GM21528 (cell line): ENCODE measurements around the gene RGS6.

ENCODE experiments used
- ATAC-seq: cut with Tn5 transposase; IDR thresholded peaks from one replicate; pipeline ENCODE4 v1.9.1; 2021; ENCODE audit warnings: mild to moderate bottlenecking, moderate library complexity; ENCODE audit not compliant: unreplicated experiment, low FRiP score

The RGS6 gene

DNA sequence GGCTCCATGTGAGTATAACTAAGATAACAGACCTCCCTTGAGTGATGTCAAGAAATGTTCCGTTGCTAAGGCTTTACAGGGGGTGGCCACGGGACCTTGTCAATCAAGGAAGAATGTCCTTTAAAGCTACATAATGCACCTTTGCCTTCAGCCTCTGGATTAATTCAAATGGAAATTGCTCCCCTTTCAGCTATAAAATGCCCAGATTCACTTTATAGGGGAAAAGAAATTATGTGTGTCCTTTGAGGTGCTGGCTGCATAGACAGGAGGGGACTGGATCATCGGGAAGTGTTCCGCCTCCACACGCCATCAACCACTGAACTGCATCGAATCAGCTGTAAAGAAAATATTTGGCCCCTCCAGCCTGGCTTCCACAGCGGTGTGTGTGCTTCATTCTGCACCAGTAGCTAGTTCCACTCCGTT is 546.3 kb downstream of the RGS6 start:
- no peak for ATAC-seq

DNA sequence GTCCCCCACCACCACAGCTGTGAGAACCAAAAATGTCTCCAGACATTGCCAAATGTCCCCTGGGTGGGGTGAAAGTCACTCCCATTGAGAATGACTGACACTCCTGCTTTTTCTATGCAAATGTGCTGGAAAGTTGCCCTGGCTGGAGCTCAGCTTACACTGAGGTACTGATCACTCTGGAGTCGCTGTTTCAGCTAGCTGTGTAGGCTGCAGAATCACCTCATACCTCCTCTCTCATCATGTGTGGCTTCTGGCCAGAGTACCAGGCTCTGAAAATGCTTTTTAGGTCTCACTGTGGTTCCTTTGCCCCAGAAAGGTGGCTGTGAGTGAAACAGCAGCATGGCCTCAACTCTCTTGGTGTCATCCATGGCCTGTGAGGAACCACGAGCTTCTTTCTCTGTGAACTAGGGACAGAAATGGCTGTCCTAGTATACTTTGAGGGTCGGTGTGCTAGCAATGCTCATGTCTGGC is 547.3 kb downstream of the RGS6 start:
- no peak for ATAC-seq

DNA sequence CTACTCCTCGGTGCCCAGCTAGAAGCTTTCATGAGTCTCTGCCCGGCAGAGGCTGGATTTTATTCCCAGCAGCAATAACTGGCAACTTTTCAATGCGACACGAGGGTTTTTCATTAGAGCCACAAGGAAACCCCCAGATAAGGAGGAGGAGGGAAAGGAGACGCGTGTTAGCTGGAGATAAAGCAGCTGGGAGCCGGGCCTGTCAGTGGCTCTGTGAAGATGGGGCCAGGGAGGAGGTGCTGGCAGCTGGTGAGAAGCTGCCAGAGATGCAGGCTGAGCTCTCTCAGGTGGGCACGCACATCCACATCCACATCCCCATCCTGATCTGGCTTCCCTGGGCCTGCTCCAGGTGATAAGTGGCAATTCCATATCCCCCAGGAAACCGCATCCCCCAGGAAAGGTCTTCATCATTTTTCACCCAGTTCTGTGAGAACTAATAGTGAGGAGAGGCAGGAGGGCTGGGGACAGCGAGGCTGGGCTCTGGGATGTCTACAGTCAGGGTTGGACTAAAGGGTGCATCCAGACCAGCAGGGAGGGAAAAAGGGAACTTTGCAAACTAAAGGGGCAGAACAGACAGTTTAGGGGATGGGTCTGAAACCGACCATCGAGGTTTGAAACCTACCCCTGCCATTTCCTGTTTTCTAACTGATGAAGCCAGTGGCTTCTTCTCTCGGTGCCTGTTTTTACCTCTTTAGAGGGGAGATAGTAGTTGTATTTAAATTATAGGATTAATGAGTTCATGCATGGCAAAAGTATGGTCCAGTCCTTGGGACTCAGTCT is 548.4 kb downstream of the RGS6 start:
- no peak for ATAC-seq

DNA sequence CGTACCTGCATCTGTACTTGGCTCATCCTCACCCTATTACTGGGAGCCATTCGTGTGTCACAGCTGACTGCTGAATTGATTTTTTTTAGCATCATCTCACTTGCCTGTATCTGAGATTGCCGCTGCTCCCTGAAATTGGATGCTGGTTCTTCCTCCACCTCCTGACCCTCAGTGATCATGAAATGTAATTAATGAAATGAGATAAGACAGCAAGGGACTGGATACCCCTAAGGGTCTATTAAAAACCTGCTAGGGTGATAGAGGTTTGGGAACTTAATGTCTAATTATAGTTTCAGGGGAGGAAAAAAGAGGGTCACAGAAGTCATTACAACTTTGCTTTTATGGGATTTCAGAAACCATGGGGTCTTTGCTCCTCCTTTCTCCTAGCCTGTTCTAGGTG is 551.1 kb downstream of the RGS6 start:
- ATAC-seq: no peak

DNA sequence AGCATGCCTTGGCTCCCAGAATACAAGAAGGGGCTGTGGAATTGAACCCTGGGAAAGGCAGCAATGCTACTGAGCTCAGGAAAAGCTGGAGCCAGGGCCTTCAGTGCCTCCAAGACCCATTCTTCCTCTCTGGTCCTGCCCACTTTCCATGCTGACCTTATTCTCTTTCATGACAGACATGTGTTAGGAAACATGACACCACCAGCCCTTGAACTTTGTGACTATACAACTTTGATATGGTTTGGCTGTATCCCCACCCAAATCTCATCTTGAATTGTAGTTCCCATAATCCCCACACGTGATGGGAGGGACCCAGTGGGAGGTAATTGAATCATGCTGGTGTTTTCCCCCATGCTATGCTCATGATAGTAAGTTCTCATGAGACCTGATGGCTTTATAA is 553.5 kb downstream of the RGS6 start:
- no peak for ATAC-seq

DNA sequence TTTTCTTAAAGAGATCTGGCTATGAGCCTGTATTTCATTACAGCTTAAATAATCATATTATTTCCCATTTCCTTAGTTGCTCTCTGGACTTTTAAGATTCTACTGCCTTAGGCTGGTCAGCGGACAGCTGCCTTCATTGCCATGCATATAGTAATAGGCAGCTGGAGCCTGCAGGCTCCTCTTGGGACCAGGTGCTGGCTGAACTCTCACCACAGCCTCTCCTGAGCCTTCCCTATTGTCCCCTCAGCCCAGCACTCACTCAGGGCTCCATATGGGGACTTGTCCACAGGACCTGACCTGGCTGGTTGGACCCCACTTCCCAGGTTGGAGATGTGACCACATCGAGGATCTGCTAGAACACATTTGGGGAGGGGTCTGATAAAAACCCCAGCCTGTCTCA is 556.3 kb downstream of the RGS6 start:
- no peak for ATAC-seq

DNA sequence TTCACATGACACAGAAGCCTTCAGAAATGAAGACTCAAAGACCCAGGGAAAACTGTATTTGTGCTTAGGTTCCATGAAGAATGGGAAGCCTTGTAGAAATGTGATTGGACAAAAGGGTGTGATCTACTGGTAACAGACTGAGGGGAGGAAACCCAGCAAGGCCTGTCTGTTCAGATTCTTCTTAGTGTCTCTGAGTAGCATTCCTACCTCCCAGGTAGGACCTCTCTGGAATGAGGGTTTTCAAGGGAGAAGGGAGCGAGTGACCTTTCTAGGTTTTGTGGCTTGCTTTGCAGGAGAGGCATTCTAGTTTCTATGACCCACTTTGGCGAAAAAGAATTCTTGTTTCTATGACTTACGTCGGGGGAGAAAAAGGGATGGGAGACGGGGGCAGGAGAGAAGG is 560.0 kb downstream of the RGS6 start:
- no peak for ATAC-seq

DNA sequence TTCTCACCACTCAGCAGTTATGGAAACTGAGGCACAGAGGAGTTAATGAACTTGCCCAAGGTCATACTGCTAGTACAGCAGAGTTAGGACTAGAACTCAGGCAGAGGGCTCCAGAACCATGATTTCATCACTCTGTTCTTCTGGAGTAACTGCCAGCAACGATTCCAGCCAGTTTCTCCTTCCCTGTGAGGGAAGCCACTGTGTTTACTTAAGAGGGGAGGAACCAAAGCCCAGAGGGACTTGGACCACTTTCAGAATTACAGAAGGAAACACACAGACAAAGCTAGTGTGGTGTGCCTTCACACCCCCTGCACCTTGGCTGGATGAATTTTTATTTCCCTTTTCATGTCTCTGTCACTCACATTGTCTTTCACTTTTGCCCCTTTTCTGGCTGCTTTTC is 563.4 kb downstream of the RGS6 start:
- no peak for ATAC-seq

DNA sequence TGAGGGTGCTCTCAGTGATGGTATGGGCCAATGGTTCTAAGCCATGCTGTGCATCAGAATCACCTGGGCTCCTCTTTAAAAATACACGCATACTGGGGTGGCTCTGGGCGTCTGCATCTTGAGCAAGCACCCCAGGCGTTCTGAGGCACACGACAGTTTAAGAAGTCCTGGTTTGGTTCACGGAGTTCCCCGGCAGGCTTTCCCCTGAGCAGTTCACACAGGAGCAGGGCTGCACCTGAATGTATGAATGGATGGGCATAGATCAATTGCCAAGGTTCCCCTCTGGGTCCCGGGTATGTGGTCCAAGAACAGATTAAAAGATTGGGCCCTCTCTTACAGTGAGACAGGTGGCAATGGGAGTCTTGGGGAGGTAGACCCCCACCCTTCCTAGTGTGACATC is 566.4 kb downstream of the RGS6 start:
- ATAC-seq: no peak

DNA sequence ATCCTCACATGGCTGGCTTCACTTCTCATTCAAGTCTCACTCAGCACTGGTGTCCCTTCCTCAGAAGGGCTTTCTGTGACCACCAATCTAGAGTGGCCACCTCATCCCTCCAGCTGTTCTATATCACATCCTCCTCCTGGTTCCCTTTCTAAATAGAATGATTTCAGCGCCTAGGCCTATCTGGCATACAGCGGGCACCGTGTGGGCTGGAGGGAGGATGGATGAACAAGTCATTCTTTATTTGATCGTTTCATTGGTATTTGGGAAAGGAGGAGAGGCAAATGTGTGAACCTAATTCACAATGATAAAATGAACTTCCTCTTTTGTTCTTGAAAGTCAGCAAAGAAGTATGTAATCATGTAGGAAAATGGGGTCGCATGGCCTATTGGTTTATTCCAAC is 567.5 kb downstream of the RGS6 start:
- no peak for ATAC-seq

DNA sequence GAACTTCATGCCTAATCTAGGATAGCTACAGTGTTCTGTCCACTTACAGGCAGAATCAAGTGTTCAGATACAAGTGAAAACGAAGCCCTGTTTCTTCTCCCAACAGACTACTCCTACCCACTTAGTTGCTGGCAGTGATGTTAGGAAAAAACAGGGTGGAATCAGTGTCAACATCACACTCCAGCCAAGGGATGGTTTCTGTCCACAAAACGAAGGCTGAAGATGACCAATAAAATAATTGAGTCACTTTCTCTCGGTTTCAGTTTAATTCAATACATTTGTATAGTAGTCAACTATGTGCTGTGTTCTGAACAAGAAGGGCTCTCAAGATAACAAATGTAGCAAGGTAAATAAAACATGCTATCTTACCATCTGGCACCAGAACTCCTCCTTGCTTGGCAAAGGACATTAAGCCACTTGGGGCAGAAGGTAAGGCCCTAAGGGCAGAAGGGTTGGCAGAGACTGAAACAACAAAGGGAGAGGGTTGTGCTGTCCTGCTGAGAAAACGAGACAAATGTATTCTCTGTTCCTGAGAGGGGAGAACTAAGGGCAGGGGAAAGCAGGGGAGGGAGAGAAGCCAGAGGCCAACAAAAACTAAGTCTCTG is 568.1 kb downstream of the RGS6 start:
- ATAC-seq: no peak

DNA sequence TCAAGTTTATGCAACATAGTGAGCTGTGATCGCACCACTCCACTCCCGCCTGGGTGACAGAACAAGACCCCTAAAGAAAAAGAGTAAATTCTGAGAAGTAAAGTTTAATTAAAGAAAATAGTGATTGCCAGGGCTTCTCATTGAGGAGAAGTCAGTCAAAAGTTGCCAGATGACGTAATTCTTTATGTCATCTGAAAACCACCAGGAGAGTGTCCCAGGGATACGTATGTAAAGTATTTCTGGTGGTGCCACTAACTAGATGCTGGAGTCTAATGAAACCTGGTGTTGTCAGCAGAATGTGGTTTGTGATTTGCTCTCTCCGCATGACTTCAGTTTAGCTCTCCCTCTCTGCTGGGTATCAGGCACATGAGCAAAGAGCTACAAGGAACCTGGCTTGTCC is 569.2 kb downstream of the RGS6 start:
- ATAC-seq: no peak

DNA sequence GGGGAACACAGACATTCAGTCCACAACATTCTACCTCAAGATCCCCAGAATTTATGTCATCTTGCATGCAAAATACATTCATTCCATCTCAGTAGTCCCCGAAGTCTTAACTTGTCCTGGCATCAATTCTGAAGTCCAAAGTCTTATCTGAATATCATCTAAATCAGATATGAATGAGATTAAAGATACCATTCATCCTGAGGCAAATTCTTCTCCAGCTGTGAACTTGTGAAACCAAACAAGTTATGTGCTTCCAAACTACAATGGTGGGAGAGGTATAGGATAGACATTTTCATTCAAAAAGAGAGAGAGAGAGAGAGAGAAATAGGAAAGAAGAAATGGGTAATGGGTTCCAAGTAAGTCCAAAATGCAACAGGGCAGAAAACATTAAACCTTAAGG is 571.0 kb downstream of the RGS6 start:
- ATAC-seq: no peak

DNA sequence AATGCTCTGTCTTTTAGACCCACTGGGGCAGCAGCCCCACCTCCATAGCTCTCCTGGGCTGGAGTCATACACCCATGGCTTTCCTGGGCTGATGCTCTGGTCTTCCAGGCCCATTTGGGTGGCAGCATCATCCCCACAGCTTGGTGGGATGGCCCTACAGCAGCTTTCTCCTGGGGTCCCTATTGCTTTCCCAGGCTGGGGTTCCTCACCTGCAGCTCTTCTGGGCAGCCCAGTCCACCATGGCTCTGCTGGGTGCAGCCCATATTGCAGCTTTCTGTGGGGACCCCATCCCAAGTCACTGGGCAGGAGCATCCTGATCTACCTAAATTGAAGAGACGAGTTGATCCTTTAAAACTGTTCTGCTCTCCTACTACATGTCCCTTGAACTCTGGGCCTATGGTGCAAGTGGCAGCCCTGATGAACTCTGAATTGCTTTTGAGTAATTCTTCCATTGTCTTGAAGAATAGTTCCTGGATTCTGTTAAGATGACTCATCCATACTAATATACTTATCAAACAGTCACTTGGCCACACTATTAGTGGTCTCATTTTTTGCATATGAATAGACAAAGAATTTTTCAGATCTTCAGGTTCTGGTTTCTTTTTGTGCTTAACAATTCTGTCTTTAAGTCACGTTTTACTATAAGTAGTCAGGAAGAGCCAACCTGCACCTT is 571.6 kb downstream of the RGS6 start:
- ATAC-seq: no peak

DNA sequence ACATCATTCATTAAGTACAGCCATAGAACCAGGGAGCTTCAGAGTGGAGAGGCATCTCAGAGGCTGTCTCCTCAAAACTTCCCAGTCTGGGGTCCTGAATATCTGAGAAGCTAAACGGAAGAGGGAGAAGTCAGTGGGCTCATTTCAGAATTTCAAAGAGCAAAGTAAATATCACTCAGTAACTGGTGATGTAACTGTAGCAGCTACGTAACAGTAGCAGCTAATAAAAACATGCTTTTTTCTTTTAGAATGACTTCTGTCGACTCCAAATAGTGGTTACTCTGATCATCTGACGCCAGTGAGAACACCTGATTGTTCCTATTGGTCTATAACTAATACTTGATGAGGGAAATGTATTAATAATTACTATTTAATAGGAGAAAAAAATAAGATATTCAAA is 578.3 kb downstream of the RGS6 start:
- ATAC-seq: no peak

DNA sequence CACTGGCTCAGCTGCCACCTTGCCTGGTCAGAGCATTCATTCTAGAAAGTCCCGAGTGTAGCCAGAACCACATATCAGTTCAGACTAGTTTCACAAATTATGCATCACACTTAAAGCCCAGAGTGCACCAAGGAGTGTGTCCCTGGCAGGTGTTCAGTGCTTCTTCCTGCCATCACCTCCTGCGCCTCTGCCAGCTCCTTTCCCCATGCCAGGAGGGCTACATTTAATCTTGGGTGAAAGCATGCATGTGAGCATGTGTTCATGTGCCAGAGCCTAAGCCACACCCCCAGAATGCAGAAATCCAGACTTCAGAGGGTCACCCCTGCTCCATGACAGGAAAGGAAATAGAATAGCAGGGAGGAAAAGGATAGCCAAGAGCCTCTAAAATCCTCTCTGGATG is 580.1 kb downstream of the RGS6 start:
- no peak for ATAC-seq

DNA sequence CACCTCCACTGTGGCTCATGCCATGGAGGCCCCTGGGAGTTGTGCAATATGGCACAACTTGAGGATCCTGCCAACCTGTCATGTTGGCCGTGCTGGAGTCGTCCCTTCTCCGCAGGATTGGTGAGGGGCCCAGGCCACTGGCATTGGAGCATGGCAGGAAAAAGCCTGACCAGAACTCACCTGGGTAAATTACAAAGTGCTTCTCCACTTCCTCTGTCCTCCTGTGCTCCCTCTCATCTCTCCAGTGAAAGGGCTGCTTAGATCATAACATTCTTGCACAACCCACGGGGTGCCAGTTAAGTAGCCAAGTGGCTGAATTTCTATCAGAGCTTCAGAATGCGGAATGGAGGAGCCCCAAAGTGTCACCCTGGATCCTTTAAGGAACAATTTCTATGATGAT is 580.7 kb downstream of the RGS6 start:
- no peak for ATAC-seq

DNA sequence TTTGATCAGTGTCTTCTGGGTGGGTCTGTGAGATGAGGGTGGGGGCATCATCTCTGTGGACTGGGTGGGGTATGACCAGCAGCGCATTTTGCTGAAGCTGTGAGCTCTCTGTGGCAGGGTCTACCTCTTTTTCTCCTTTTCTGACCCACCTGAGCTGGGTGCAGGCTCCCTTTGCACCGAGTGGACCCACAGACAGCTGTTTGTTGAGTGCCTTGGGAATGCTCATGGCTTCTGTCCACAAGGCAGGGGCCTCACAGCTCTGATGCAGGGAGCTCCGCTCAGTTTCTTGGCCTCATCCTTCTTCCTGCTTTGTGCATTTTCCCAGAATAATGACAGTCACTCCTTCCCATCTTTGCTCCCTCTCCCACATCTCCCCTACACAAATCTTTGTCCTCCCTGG is 581.1 kb downstream of the RGS6 start:
- no peak for ATAC-seq

DNA sequence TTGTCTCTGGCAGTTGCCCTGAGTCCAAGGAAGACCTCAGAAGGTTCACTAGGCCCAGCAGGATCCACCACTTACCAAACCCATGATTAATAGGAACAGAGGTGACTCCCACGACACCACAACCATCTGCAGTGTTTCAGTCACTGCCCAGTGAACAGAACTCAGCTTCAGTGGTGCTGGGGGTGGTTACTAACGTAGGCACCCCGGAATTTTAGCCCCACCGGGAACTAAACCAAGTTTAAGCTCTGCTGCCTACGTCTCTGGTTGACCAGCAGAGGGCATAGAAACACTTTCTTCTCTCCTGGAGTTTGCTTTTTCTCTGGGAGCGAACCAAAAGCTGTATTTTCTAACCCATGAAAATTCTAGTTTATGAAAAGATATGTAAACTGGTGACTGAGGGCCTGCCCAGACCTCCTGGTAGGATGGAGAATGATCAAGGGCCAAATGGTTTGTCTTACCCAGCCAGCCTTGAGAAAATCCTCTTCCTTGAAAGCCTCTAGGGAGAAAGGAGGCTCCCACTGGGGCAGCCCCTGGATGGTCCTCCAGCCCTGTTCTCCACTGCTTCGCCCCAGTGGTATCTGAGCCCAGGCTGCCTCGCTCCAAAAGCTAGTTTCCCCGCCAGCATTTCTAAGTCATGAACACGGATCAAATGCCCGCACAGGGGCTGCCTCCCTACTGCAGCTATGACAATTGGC is 581.9 kb downstream of the RGS6 start:
- no peak for ATAC-seq

DNA sequence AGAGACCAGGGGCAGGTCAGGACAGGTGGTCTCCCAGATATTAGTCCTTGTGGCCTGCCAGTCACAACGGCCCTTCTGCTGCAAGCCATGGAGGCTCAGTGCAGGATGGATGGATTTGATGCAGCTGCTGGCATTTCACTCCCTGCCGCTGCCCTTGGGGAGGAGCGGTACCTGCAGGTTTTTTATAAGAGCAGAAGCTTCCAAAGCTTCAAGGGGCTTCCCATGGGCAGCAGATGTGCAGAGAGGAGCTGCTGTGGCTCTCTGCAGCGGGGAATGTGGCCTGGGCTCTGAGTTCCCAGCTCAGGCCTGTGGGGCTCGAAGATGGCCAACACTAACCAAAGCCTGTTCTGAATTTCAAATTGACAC is 582.4 kb downstream of the RGS6 start:
- ATAC-seq: no peak
